SU-DHL-6 (cell line): ENCODE measurements around the gene SLN.

Source experiments
- CTCF ChIP-seq: fragments of 200-600 bp; sonication (generic); IDR thresholded peaks from one replicate; pipeline ENCODE4 v1.5.1; 2017; ENCODE audit warnings: antibody characterized with exemption, mild to moderate bottlenecking, low read length, moderate library complexity; ENCODE audit not compliant: insufficient read depth, poor library complexity, severe bottlenecking
- EZH2phosphoT487 ChIP-seq: fragments of 200-600 bp; sonication (generic), shearing (Covaris generic); conservative IDR thresholded peaks from 2 replicates; pipeline ENCODE4 v1.6.1; 2018; ENCODE audit warnings: mild to moderate bottlenecking, antibody characterized with exemption, low read length, moderate library complexity, mixed read lengths

GRCh38 chr11:107721207-107721606 is 9.4 kb upstream of the SLN start:
- TF ChIP-seq CTCF: no peak
- no peak for TF ChIP-seq EZH2phosphoT487
